ENCODE results near the gene PHAX.

DNA sequence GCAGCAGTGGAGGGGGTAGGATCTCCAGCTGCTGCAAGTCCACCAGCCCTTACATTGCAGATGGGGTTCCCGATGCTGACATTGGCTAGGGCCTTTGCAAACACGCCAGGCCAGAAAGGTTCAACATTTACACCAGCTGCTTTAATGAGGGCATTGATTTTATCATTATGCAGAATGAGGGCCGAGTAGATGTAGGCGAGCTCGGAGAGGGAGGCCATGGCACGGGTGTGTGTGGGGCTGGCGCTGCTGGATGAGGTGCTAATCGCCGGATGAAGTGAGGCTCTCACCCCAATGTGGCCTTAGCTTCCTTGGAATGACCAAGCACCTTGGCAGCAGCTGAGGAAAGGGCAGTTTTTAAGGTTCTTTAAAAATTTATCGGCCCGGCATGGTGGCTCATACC lies 27.4 kb downstream of the PHAX start:
- TF ChIP-seq, protein P1, sequence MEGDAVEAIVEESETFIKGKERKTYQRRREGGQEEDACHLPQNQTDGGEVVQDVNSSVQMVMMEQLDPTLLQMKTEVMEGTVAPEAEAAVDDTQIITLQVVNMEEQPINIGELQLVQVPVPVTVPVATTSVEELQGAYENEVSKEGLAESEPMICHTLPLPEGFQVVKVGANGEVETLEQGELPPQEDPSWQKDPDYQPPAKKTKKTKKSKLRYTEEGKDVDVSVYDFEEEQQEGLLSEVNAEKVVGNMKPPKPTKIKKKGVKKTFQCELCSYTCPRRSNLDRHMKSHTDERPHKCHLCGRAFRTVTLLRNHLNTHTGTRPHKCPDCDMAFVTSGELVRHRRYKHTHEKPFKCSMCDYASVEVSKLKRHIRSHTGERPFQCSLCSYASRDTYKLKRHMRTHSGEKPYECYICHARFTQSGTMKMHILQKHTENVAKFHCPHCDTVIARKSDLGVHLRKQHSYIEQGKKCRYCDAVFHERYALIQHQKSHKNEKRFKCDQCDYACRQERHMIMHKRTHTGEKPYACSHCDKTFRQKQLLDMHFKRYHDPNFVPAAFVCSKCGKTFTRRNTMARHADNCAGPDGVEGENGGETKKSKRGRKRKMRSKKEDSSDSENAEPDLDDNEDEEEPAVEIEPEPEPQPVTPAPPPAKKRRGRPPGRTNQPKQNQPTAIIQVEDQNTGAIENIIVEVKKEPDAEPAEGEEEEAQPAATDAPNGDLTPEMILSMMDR (IDR thresholded peaks at IDR 0.05) = no peak
- TF ChIP-seq POLR2AphosphoS5 (IDR thresholded peaks at IDR 0.05; ENCODE audit: insufficient read depth in 1 of 2, low read depth in 1 of 2) (no peak), POLR2A (IDR thresholded peaks at IDR 0.05) (no peak)
